Spleen (tissue), 11 donors: ENCODE measurements around the gene RNASE13. TPM values are rescaled to one million over a fixed set of nuclear protein-coding genes. Genes with fewer than 3 reads are reported as not detected.

ENCODE experiments used
- DNase-seq: peaks from one replicate; pipeline ENCODE4 v3.0.0-alpha.2; 2020
- H3K27ac ChIP-seq, 8 donors: fragments of 200-600 bp; sonication (generic) in 7 of 8; 1 replicate in 4 of 8; 2 replicates in 4 of 8; pipeline versions ENCODE4 v1.5.0 to v1.8.0; 2016 to 2021; ENCODE audit warnings: inconsistent platforms in 4 of 8, mild to moderate bottlenecking in 4 of 8, moderate library complexity in 1 of 8
- H3K27me3 ChIP-seq, 7 donors: fragments of 200-600 bp; sonication (generic) in 6 of 7; replicated peaks in 1 of 7; 1 replicate in 4 of 7; 2 replicates in 3 of 7; pipeline versions ENCODE4 v1.5.0 to v1.8.0; 2016 to 2021; ENCODE audit warnings: inconsistent platforms in 3 of 7, mild to moderate bottlenecking in 1 of 7
- H3K36me3 ChIP-seq, 6 donors: fragments of 200-600 bp; sonication (generic) in 5 of 6; 1 replicate in 4 of 6; 2 replicates in 2 of 6; pipeline versions ENCODE4 v1.5.0 to v1.8.0; 2016 to 2021; ENCODE audit warnings: inconsistent platforms in 2 of 6
- H3K4me1 ChIP-seq, 6 donors: fragments of 200-600 bp; sonication (generic) in 5 of 6; 1 replicate in 3 of 6; 2 replicates in 3 of 6; pipeline versions ENCODE4 v1.5.0 to v1.8.0; 2016 to 2021; ENCODE audit warnings: inconsistent platforms in 3 of 6
- H3K4me3 ChIP-seq, 8 donors: fragments of 200-600 bp; sonication (generic) in 7 of 8; 1 replicate in 4 of 8; 2 replicates in 4 of 8; pipeline versions ENCODE4 v1.5.0 to v1.8.0; 2016 to 2021; ENCODE audit warnings: inconsistent platforms in 4 of 8, mild to moderate bottlenecking in 4 of 8, moderate library complexity in 2 of 8
- H3K9me3 ChIP-seq, 8 donors: fragments of 200-600 bp; sonication (generic) in 7 of 8; 1 replicate in 4 of 8; 2 replicates in 4 of 8; pipeline versions ENCODE4 v1.5.0 to v1.8.0; 2016 to 2021; ENCODE audit warnings: inconsistent platforms in 4 of 8
- POLR2A ChIP-seq, 3 donors: fragments of 450-650 bp; IDR thresholded peaks; one replicate each; pipeline ENCODE4 v1.5.1; 2017; ENCODE audit warnings: antibody characterized with exemption in 3 of 3, mild to moderate bottlenecking in 1 of 3
- POLR2AphosphoS5 ChIP-seq, 3 donors: sonication (generic); formaldehyde crosslinking; IDR thresholded peaks; one replicate each; pipeline ENCODE4 v1.5.1; 2017; ENCODE audit warnings: antibody characterized with exemption in 3 of 3
- WGBS, 5 donors: extraction: QIAGEN DNeasy Blood & Tissue Kit in 3 of 5; methylation state at CpG; one replicate each; pipeline versions ENCODE4 v1.1.5 to v1.1.7; 2013 to 2018; 5-methylcytosine and 5-hydroxymethylcytosine counted together
- intact Hi-C: fragments of 100-400 bp; cut with DNase I; formaldehyde crosslinking; loops from one replicate; pipeline ENCODE4 v1.15.0; 2023; ENCODE audit warnings: low total_unique reads
- polyA plus RNA-seq, 3 donors: library from polyadenylated mRNA; stranded (reverse); fragments of 200-250 nt; gene quantifications; one replicate each; pipeline ENCODE4 v1.2.1, GENCODE V29; 2013
- total RNA-seq, 7 donors: library from RNA; depleted of rRNA in 3 of 7; stranded (reverse); fragments of >200 nt in 3 of 7; fragmentation: NEBNext Ultra II Directional in 4 of 7; extraction: Animal tissue kit (Norgen Biotek cat#: 25700) in 4 of 7; gene quantifications; one replicate each; pipeline versions ENCODE4 v1.1.0 to v1.2.1, GENCODE V29; 2016 to 2021
- TF ChIP-seq, protein P1 (sequence below), 11 experiments: fragments of 200-600 bp in 7 of 11; fragments of 450-650 bp in 4 of 11; sonication (generic) in 4 of 11; IDR thresholded peaks in 8 of 11; conservative IDR thresholded peaks in 3 of 11; 1 replicate in 7 of 11; 2 replicates in 4 of 11; pipeline versions ENCODE4 v1.4.0 to v1.8.0; 2016 to 2021; ENCODE audit warnings: antibody characterized with exemption in 11 of 11, inconsistent platforms in 4 of 11, mild to moderate bottlenecking in 1 of 11
- donor health status: healthy with polysubstance abuse.
- donor health status: DM: no; HTN: no; CAD: no; lungs with moderate emphysema.
- donor health status: DM: no; HTN: no; CAD: no.
- donor health status: Bipolar disorder and iron deficiency.
- donor health status: healthy.
- donor health status: DM: no; HTN: no; CAD: no.
- donor health status: DM: yes; HTN: yes; CAD: no.

RNASE13 gene
- total and polyA plus RNA-seq, 10 donors = 0.30 TPM; not detected in 9

DNA sequence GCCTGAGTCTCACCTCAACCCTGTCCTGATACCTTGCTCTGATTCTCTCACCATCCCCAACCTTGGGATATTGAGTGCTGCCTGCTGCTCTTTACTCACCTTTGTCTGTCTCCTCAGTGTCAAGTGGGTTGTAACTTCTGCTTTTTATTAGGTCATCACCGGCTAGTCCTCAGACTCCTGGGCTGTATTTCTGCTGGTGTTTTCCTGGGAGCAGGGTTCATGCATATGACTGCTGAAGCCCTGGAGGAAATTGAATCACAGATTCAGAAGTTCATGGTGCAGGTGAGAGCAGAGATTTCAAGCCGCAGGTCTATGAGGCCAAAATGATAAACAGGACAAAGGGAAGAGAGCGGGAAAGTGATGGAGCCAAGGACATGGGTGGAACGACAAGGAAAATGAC lies 35.0 kb downstream of the RNASE13 start:
- no peaks in the 10 kb centered on the region for H3K9me3 ChIP-seq
- H3K36me3 ChIP-seq = peaks cover 2 to 38% (median 29%) of the 10 kb centered on the region in 6 donors
- H3K27me3 ChIP-seq = no peaks in the 10 kb centered on the region
- no peak overlapping the region for H3K4me3 ChIP-seq
- H3K27ac ChIP-seq = no peak overlapping the region
- no peaks in the 10 kb centered on the region for H3K4me1 ChIP-seq
- no peak for TF ChIP-seq POLR2AphosphoS5 (IDR thresholded peaks at IDR 0.05)
- TF ChIP-seq, protein P1, sequence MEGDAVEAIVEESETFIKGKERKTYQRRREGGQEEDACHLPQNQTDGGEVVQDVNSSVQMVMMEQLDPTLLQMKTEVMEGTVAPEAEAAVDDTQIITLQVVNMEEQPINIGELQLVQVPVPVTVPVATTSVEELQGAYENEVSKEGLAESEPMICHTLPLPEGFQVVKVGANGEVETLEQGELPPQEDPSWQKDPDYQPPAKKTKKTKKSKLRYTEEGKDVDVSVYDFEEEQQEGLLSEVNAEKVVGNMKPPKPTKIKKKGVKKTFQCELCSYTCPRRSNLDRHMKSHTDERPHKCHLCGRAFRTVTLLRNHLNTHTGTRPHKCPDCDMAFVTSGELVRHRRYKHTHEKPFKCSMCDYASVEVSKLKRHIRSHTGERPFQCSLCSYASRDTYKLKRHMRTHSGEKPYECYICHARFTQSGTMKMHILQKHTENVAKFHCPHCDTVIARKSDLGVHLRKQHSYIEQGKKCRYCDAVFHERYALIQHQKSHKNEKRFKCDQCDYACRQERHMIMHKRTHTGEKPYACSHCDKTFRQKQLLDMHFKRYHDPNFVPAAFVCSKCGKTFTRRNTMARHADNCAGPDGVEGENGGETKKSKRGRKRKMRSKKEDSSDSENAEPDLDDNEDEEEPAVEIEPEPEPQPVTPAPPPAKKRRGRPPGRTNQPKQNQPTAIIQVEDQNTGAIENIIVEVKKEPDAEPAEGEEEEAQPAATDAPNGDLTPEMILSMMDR (IDR thresholded peaks at IDR 0.05 in 8 of 11, conservative IDR thresholded peaks at IDR 0.05 in 3 of 11) = no peak
- no peak for TF ChIP-seq POLR2A (IDR thresholded peaks at IDR 0.05)
- WGBS, 5 donors = 78 to 86% (median 78%) methylated on average over 4 of the region's 4 CpGs
- DNase-seq = no peak
- intact Hi-C loops = no loop called here

DNA sequence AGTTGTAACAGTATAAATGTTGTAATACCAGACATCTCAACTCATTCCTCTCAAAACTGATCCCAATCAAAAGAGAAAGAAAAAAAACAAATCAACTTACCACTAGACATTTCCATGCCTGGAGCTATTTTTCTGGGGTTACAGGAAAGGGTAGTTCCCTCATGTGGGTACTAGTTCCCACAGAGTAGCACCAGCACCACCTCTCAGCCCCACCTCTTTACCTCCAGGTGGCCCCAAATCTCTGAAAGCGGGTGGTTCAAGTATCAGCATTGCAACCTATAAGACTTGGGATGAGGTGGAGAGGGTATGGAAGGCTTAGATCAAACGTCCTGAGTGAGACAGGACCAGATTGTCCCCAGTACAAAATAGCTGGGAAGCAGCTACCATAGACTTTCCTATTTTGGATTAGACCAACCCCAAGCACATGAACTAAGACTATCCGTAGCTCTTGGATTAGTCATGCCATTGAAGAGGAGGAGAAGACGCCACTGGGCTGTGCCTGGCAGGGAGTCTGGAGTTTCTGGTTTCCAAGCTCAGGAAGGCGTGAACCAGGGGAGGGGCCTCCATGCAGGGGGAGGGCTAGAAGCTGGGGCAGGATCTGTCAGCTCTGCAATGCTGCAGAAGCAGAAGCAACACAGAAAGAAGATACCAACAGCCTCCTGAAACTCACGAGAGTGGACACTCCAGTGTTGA lies 35.8 kb downstream of the RNASE13 start, which contains the start of gene SLC39A2:
SLC39A2 (plus strand) TSS at position 620 of the 693 bp plus-strand sequence. CDS start 154 bp downstream, outside the sequence.
- no peaks in the 10 kb centered on the region for H3K4me1 ChIP-seq
- H3K27me3 ChIP-seq = no peaks in the 10 kb centered on the region
- TF ChIP-seq, protein P1 (IDR thresholded peaks at IDR 0.05 in 8 of 11, conservative IDR thresholded peaks at IDR 0.05 in 3 of 11) = no peak
- no peak for TF ChIP-seq POLR2A (IDR thresholded peaks at IDR 0.05)
- no peak for TF ChIP-seq POLR2AphosphoS5 (IDR thresholded peaks at IDR 0.05)
- H3K4me3 ChIP-seq = no peak within 1 kb of the TSS
- DNase-seq = no peak
- peak within 1 kb of the TSS in 1 of 8 donors; percentile 0 for H3K27ac ChIP-seq
- intact Hi-C loops = no loop called here
- H3K36me3 ChIP-seq = peaks cover 2 to 46% (median 37%) of the 10 kb centered on the region in 6 donors
- 68 to 80% (median 76%) methylated on average over 6 of the region's 6 CpGs for WGBS, 5 donors
- H3K9me3 ChIP-seq = no peaks in the 10 kb centered on the region

DNA sequence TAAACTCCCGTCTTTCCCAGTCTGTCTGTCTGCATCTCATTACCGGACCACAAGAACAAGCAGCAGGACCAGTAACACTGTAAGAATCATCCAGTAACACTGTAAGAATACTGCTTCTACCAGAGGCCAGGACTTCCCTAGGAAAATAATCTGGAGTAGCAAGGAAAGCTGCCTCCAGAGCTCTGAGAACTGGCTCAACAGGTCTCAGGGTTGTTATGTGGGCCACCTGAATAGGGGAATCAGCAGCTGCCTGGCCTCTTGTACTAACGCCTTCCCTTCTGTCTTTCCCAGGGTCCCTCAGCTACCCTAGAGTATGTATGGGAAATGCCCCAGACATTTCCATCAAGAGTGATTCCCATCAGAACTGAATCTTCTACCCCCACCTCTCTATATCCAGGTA lies 36.5 kb downstream of the RNASE13 start:
- 86 to 96% (median 88%) methylated on average over 3 of the region's 3 CpGs for WGBS, 5 donors
- Histone ChIP-seq H3K9me3 (no peaks in the 10 kb centered on the region), H3K4me3 (no peak overlapping the region), H3K27ac (no peak overlapping the region), H3K27me3 (no peaks in the 10 kb centered on the region), H3K4me1 (no peaks in the 10 kb centered on the region), H3K36me3 (peaks cover 2 to 52% (median 44%) of the 10 kb centered on the region in 6 donors)
- DNase-seq = no peak
- TF ChIP-seq POLR2AphosphoS5 (IDR thresholded peaks at IDR 0.05) (no peak), POLR2A (IDR thresholded peaks at IDR 0.05) (no peak)
- TF ChIP-seq, protein P1 (IDR thresholded peaks at IDR 0.05 in 8 of 11, conservative IDR thresholded peaks at IDR 0.05 in 3 of 11) = no peak
- intact Hi-C loops = no loop called here

DNA sequence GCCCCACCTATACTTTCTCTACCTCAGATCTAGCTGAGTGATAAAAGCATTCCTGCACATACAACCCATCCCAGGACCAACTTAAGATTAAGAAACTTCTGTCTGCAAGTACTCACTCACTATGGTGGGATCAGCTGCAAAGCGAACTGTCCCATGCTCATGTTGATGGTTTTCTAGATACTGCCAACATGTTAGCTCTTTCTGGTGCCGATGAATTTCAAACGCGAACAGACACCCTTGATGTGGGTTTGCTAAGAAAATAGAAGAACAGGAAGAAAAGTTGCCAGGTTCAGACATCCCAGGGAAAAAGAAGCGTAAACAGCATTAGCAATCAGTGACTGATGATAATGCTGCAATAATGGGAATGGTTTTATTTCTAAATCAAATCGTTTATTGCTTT lies 37.0 kb downstream of the RNASE13 start:
- Histone ChIP-seq H3K4me3 (no peak overlapping the region), H3K27me3 (no peaks in the 10 kb centered on the region), H3K27ac (no peak overlapping the region), H3K9me3 (no peaks in the 10 kb centered on the region), H3K4me1 (peaks cover 0 to 3% (median 0%) of the 10 kb centered on the region in 6 donors), H3K36me3 (peaks cover 2 to 58% (median 49%) of the 10 kb centered on the region in 6 donors)
- TF ChIP-seq POLR2A (IDR thresholded peaks at IDR 0.05) (no peak), POLR2AphosphoS5 (IDR thresholded peaks at IDR 0.05) (no peak)
- TF ChIP-seq, protein P1 (IDR thresholded peaks at IDR 0.05 in 8 of 11, conservative IDR thresholded peaks at IDR 0.05 in 3 of 11) = no peak
- intact Hi-C loops = no loop called here
- DNase-seq = no peak
- WGBS, 5 donors = 70 to 86% (median 83%) methylated on average over 6 of the region's 6 CpGs
